Activated T-helper 2 cell treated with anti-CD3 and anti-CD28 coated beads, Interferon-gamma antibody, Interleukin-2, Interleukin-4, amounts not matched to agents 10 μg/mL and 5 μg/mL and 100 μg/mL, durations not matched to agents 14 hours and 24 hours and 36 hours (primary cell): Measurements from ENCODE around the gene KDM2A. TPM values are rescaled to one million over a fixed set of nuclear protein-coding genes. Genes with fewer than 3 reads are reported as not detected.

ENCODE experiments used
- DNase-seq: peaks from one replicate; pipeline ENCODE4 v3.0.0; 2021; ENCODE audit warnings: low spot score
- H3K27ac Mint-ChIP-seq: one replicate; pipeline ENCODE4 v1.8.0; 2021; ENCODE audit warnings: mixed read lengths
- H3K27me3 Mint-ChIP-seq: one replicate; pipeline ENCODE4 v1.8.0; 2021; ENCODE audit warnings: low read depth, mixed read lengths
- H3K36me3 Mint-ChIP-seq: one replicate; pipeline ENCODE4 v1.8.0; 2021; ENCODE audit warnings: low read depth, mixed read lengths
- H3K4me1 Mint-ChIP-seq: one replicate; pipeline ENCODE4 v1.8.0; 2021; ENCODE audit warnings: low read depth, mixed read lengths
- H3K4me3 Mint-ChIP-seq: one replicate; pipeline ENCODE4 v1.8.0; 2021; ENCODE audit warnings: low read depth, mild to moderate bottlenecking, moderate library complexity, mixed read lengths
- H3K9me3 Mint-ChIP-seq: one replicate; pipeline ENCODE4 v1.8.0; 2021; ENCODE audit warnings: mixed read lengths
- intact Hi-C: fragments of 100-400 bp; cut with micrococcal nuclease; formaldehyde crosslinking; loops from one replicate; pipeline ENCODE4 v1.15.1; 2023
- total RNA-seq: library from RNA; stranded (reverse); gene quantifications from 2 replicates; pipeline ENCODE4 v1.2.3, GENCODE V29; 2022

The KDM2A gene
- total RNA-seq, 1 donor from 2014 or later: 96.0 TPM

DNA sequence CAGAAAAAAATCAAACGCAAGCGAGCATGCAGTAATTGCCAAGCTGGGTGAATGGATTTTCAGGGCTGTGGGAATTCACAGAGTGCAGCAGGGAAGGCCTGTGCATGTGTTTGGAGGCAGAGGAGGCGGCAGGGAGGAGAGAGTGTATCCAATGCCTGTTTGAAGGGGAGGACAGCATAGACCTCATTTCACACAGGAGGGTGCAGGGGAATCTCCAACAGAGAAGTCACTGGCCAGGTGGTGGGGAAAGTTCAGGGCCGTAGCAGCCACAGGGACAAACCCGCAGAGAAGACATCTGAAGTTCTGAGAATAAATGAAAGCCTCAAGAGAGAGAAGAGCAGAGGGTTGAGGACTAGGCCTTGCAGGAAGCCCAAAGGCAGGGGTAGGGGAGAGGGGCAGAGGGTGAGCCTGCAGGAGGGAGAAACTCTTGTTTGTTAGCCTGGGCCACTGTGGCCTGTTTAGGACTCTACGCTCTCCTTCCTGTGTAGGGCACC is 19.2 kb upstream of the KDM2A start:
- no peak for DNase-seq
- Mint-ChIP-seq H3K27me3 (no peaks in the 10 kb centered on the region), H3K4me1 (peaks cover 21% of the 10 kb centered on the region), H3K9me3 (no peaks in the 10 kb centered on the region), H3K27ac (peak overlapping the region; percentile 54), H3K4me3 (no peak overlapping the region), H3K36me3 (no peaks in the 10 kb centered on the region)
- intact Hi-C loops: no loop called here

DNA sequence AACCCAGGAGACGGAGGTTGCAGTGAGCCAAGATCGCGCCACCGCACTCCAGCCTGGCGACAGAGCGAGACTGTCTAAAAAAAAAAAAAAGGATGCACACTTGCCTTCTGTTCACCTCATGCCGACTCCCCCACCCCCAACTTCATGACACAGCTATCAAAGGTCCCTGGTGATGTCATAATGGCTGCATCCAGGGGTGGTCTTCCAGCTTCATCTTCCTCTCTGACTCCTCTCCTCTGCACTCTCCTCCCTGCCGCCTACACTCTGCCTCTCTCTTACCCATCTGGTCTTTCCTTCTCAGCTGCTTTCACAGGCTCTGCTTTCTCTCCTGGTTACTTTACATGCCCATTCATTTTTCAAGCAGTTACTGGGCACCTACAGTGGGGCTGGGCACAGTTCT is 16.4 kb upstream of the KDM2A start:
- no peak for DNase-seq
- Mint-ChIP-seq H3K4me3 (no peak overlapping the region), H3K9me3 (no peaks in the 10 kb centered on the region), H3K27ac (no peak overlapping the region), H3K4me1 (peaks cover 21% of the 10 kb centered on the region), H3K27me3 (no peaks in the 10 kb centered on the region), H3K36me3 (no peaks in the 10 kb centered on the region)
- intact Hi-C loops: no loop called here

DNA sequence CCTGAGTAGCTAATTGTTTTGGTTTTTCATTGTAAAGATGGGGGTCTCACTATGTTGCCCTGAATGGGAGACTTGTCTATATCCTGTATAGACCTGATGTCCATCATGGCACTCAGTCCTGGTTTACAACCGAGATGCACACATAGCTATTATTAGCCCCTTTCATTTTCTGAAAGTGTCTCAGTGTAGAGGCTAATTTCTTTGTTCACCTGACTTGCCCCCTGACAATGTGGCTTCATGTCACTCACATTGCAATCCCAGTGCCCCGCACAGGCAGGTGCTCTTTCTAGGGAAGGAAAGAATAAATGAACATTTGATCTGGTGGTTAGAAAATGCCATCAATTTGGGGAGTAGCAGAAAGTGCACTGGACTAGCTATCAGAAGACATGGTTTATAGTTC is 13.1 kb upstream of the KDM2A start:
- intact Hi-C loops: no loop called here
- H3K27me3 Mint-ChIP-seq: no peaks in the 10 kb centered on the region
- peaks cover 11% of the 10 kb centered on the region for H3K4me1 Mint-ChIP-seq
- DNase-seq: no peak
- H3K9me3 Mint-ChIP-seq: no peaks in the 10 kb centered on the region
- no peak overlapping the region for H3K4me3 Mint-ChIP-seq
- H3K27ac Mint-ChIP-seq: no peak overlapping the region
- H3K36me3 Mint-ChIP-seq: no peaks in the 10 kb centered on the region

DNA sequence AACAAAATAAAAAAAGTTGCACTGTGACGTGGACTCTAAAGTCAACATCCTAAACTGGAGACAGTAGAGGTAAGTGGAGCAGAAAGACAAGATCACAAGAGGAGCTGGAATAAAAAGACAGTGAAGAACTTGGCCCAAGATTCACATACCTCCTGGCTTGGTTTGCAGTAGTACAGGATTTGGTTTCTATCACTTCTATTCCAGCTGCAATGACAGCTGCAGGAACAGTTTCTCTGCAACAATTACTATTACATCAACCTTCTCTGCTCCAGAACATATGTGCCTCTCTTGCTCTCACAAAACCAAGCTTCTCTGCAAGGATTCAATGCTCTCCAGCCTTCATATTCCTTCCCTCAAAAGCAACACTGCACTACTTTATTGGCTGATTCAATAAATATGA is 7.8 kb upstream of the KDM2A start:
- no peak for DNase-seq
- Mint-ChIP-seq H3K9me3 (no peaks in the 10 kb centered on the region), H3K36me3 (no peaks in the 10 kb centered on the region), H3K27me3 (peaks cover 6% of the 10 kb centered on the region), H3K4me1 (peaks cover 4% of the 10 kb centered on the region), H3K27ac (no peak overlapping the region), H3K4me3 (no peak overlapping the region)
- intact Hi-C loops: loop anchor here (10.0 kb wide), 1 partner anchor 496 kb away; the partner anchor contains the start of gene RBM14

DNA sequence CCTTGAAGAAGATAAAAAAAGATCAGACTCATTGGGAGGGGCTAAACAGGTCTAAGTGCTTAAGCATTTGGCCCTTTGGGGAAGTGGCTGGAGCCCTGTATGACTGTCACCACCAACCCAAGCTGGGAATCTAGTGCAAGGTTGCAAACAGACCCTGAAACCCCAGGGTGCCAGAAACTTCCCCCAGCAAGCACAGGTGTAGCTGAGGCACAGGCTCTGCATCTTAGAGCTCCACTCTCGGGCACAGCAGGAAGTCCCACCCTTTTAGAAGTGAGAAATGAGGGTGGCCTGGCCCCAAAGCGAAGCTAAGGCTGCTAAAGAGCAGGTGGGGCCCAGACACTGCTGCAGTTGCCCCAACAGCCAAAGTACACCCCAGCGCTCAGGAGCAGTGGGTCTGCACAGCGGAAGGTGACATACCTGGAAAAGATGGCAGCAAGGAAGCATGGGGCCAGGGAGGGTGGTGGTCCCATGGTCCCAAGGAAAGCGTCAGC is 5.8 kb upstream of the KDM2A start:
- intact Hi-C loops: loop anchor here (10.0 kb wide), 1 partner anchor 498 kb away; the partner anchor contains the start of gene RBM14
- peaks cover 7% of the 10 kb centered on the region for H3K4me1 Mint-ChIP-seq
- H3K4me3 Mint-ChIP-seq: no peak overlapping the region
- no peak for DNase-seq
- H3K9me3 Mint-ChIP-seq: no peaks in the 10 kb centered on the region
- no peaks in the 10 kb centered on the region for H3K36me3 Mint-ChIP-seq
- no peak overlapping the region for H3K27ac Mint-ChIP-seq
- peaks cover 6% of the 10 kb centered on the region for H3K27me3 Mint-ChIP-seq

DNA sequence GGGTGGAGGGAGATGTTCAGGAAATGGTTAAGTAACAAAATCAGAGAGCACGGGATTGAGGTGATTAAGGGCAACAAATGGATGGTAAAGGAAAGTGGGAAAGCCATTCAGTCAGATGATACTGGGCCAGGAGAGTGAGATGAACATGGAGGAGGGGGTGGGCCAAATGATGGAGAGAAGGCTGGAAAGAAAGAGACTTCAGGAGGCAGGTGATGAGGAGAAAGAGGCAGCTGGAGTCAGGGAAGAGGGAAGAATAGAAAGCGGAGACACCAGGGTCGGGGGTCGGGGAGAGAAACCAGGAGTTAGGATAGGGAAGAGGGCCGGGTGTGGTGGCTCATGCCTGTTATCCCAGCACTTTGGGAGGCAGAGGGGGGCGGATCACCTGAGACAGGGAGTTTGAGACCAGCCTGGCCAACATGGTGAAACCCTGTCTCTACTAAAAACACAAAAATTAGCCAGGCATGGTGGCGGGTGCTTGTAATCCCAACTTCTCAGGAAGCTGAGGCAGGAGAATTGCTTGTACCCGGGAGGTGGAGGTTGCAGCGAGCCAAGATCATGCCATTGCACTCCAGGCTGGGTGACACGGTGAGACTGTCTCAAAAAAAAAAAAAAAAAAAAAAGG is 4.7 kb upstream of the KDM2A start:
- no peaks in the 10 kb centered on the region for H3K9me3 Mint-ChIP-seq
- intact Hi-C loops: loop anchor here (10.0 kb wide), 1 partner anchor 500 kb away; the partner anchor contains the start of gene RBM14
- peaks cover 7% of the 10 kb centered on the region for H3K4me1 Mint-ChIP-seq
- no peak overlapping the region for H3K27ac Mint-ChIP-seq
- H3K36me3 Mint-ChIP-seq: no peaks in the 10 kb centered on the region
- no peak for DNase-seq
- H3K27me3 Mint-ChIP-seq: peaks cover 6% of the 10 kb centered on the region
- no peak overlapping the region for H3K4me3 Mint-ChIP-seq

DNA sequence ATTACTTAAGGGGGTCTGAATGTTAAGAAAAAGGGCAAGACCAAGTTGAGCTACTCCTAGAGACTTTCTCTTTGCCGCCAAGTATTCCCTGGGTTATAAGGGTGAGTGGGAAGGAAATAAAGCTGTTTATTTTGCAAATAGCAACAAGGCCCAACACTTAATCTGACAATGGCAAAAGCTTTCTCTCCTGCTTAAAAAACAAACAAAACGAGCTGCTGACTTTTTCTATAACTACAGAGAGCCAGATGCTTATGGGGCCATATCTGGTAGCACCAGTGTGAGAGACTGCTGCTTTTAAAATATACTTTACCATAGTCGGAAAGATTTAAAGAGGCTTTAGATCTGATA is 2.3 kb upstream of the KDM2A start:
- DNase-seq: no peak
- H3K36me3 Mint-ChIP-seq: peaks cover 20% of the 10 kb centered on the region
- H3K27ac Mint-ChIP-seq: no peak overlapping the region
- intact Hi-C loops: loop anchor here (5.0 to 10.0 kb wide), 2 partner anchors 201 to 502 kb away; partner anchors contain the start of gene RBM14
- no peaks in the 10 kb centered on the region for H3K9me3 Mint-ChIP-seq
- peak overlapping the region; percentile 21 for H3K4me3 Mint-ChIP-seq
- H3K27me3 Mint-ChIP-seq: peaks cover 4% of the 10 kb centered on the region
- H3K4me1 Mint-ChIP-seq: peaks cover 18% of the 10 kb centered on the region

DNA sequence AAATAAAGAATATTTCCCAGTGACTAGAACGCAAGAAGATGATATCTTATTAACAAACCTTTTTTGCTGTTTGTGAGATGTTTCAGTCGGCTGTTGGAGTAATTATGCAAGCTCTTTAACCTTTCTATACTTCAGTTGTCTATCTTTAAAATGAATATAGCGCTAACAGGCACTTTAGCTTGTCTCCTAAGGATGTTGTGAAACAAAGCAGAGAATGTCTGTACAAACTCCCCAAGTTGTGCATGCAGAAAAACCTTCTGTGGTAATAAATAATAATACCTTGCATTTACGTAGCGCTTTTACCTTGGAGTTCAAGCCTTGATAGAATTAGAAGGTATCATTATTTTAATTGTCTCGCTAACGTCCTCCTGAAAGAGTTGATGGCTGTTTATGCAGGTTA is 1.9 kb upstream of the KDM2A start:
- Mint-ChIP-seq H3K27me3 (peaks cover 4% of the 10 kb centered on the region), H3K9me3 (no peaks in the 10 kb centered on the region), H3K4me1 (peaks cover 21% of the 10 kb centered on the region), H3K36me3 (peaks cover 24% of the 10 kb centered on the region), H3K27ac (peak overlapping the region; percentile 28), H3K4me3 (peak overlapping the region; percentile 69)
- intact Hi-C loops: loop anchor here (5.0 to 10.0 kb wide), 2 partner anchors 200 to 502 kb away; partner anchors contain the start of gene RBM14
- no peak for DNase-seq

DNA sequence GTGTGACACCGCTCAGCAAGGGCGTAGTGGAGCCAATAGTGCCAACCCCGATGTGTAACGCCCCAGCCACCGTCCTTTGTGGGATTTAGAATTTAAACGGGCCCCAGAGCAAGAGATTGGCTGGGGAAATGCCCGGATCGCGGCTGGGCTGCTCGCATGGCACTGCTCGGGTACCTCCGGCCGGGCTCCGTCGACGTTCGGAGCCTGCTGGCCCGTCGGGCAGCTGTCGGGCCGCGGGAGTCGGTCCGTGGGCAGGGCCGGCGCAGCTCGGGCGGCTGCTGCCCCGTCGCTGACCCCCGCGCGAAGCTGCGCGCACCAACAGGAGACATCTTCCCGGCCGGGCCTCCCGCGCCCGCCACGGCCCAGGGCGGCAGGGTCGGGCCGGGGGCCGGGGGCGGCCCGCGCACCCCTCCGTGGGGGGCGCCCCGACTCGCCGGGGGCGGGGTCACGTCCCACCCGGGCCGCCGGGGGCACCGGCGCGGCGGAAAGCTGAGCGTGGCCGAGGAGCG is 1.3 kb upstream of the KDM2A start:
- intact Hi-C loops: loop anchor here (2.0 to 10.0 kb wide), 3 partner anchors 123 to 503 kb away; partner anchors contain the start of gene RBM14
- peaks cover 21% of the 10 kb centered on the region for H3K4me1 Mint-ChIP-seq
- H3K36me3 Mint-ChIP-seq: peaks cover 25% of the 10 kb centered on the region
- H3K27ac Mint-ChIP-seq: peak overlapping the region; percentile 28
- peak; percentile 14 for DNase-seq
- H3K4me3 Mint-ChIP-seq: peak overlapping the region; percentile 69
- no peaks in the 10 kb centered on the region for H3K9me3 Mint-ChIP-seq
- peaks cover 4% of the 10 kb centered on the region for H3K27me3 Mint-ChIP-seq

DNA sequence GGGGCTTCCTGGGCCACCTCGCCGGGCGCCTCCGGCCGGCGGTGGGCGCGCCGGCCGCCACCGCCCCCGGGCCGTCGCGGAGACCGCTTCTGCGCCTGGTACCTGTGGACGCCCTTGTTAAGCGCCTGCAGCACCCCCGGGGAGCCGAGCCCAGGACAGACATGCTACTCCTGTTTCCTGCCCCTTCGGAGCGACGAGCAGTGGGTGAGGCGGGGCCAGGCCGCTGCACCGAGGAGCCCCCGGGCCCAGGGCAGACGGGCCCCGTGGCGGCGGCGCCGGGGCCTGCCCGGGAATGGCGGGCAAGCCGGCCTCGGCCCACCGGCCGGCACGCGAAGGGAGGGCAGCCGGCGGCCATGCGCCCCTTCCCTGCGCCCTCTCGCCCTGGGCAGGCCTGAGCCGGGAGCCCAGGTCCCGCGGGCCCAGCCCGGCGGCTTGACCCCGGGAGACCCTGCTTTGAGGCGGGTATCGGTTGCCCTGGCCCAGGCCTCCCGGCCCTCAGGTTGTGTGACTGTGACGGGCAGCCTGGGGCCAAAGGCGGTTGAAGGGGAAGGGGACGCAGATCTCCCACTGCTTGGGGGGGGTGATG is 789 bp upstream of the KDM2A start:
- no peaks in the 10 kb centered on the region for H3K9me3 Mint-ChIP-seq
- peaks cover 4% of the 10 kb centered on the region for H3K27me3 Mint-ChIP-seq
- intact Hi-C loops: loop anchor here (2.0 to 10.0 kb wide), 3 partner anchors 123 to 503 kb away; partner anchors contain the start of gene RBM14
- H3K4me3 Mint-ChIP-seq: peak overlapping the region; percentile 75
- peak; percentile 55 for DNase-seq
- H3K36me3 Mint-ChIP-seq: peaks cover 30% of the 10 kb centered on the region
- H3K4me1 Mint-ChIP-seq: peaks cover 19% of the 10 kb centered on the region
- no peak overlapping the region for H3K27ac Mint-ChIP-seq

DNA sequence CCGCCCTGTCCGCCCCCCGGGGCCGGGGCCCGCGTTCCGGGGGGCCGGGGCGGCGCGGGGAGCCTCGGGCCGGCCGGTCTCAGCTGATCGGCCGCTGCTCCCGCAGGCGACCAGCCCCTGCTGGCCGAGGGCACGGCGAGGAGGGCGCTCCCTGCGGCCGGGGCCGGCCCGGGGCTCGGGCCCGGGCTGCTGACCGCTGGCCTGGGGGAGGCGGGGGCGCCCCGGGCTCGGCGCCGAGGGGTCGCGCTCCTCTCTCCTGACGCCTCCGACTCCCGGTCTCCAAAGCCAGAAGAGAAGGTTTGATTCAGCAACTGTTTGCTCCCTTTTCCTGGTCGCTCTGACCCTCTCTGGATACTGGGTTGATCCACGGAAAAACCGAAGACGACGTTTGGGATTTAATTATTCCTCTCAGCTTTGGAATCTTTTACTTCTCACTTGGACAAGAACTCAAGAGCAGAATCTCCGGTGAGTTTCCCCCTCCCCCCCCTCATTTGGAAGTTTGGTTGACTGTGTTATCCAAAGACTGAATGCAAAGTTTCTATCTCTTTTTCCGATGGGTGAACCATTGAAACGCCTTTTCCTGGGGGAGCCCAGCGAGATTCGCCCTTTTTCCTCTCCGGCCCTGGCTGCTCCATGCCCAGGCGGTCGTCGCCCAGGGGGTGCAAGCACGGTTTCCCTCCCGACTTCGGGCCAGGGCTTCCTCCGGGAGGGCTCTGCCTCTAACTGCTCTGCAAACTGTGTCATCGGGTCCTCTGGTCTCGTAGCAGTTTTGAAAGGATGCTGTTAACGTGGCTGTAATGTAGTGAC is 725 bp downstream of the KDM2A start:
- H3K27ac Mint-ChIP-seq: peak overlapping the region; percentile 93
- H3K4me1 Mint-ChIP-seq: peaks cover 17% of the 10 kb centered on the region
- H3K36me3 Mint-ChIP-seq: peaks cover 37% of the 10 kb centered on the region
- no peaks in the 10 kb centered on the region for H3K27me3 Mint-ChIP-seq
- peak overlapping the region; percentile 99 for H3K4me3 Mint-ChIP-seq
- peak; percentile 22 for DNase-seq
- H3K9me3 Mint-ChIP-seq: no peaks in the 10 kb centered on the region
- intact Hi-C loops: loop anchor here (2.0 to 10.0 kb wide), 4 partner anchors 43 to 505 kb away; partner anchors contain the start of gene RBM14

DNA sequence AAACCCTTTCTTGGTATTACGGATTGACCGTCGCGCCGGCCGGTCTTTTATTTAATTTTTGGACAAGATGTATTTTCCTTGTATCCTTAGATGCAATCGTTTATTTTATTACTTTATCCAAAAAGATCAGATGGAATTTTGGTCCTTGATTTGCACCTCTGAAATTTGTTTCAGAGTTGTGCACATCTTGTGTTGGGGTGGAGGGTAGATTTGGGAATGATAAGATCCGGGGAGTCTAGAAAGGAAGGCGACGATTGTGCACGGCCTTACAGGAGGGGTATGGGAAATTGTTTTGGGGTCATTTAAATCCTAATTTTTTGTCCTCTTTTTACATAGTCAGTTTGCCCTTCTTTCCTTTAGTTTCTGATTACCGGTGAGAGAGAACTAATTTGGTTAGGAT is 1.4 kb downstream of the KDM2A start:
- Mint-ChIP-seq H3K36me3 (peaks cover 42% of the 10 kb centered on the region), H3K4me1 (peaks cover 17% of the 10 kb centered on the region), H3K27me3 (no peaks in the 10 kb centered on the region), H3K4me3 (peak overlapping the region; percentile 99), H3K27ac (peak overlapping the region; percentile 93), H3K9me3 (no peaks in the 10 kb centered on the region)
- intact Hi-C loops: loop anchor here (5.0 kb wide), 1 partner anchor 42 kb away; no protein-coding TSS in a partner anchor
- DNase-seq: no peak
